Skin of body (tissue), 2 donors: ENCODE results near the gene NTSR2. TPM values are rescaled to one million over a fixed set of nuclear protein-coding genes. Genes with fewer than 3 reads are reported as not detected.

ENCODE experiments used
- DNase-seq: peaks from one replicate; lab custom pipeline; 2025; lab: John Stamatoyannopoulos, UW
- total RNA-seq: library from RNA; depleted of rRNA; stranded (reverse); fragments of >200 nt; gene quantifications from one replicate; pipeline ENCODE4 v1.2.3, GENCODE V29; 2014

Gene NTSR2
- total RNA-seq, 1 donor from 2014 or later = 0.10 TPM

DNA sequence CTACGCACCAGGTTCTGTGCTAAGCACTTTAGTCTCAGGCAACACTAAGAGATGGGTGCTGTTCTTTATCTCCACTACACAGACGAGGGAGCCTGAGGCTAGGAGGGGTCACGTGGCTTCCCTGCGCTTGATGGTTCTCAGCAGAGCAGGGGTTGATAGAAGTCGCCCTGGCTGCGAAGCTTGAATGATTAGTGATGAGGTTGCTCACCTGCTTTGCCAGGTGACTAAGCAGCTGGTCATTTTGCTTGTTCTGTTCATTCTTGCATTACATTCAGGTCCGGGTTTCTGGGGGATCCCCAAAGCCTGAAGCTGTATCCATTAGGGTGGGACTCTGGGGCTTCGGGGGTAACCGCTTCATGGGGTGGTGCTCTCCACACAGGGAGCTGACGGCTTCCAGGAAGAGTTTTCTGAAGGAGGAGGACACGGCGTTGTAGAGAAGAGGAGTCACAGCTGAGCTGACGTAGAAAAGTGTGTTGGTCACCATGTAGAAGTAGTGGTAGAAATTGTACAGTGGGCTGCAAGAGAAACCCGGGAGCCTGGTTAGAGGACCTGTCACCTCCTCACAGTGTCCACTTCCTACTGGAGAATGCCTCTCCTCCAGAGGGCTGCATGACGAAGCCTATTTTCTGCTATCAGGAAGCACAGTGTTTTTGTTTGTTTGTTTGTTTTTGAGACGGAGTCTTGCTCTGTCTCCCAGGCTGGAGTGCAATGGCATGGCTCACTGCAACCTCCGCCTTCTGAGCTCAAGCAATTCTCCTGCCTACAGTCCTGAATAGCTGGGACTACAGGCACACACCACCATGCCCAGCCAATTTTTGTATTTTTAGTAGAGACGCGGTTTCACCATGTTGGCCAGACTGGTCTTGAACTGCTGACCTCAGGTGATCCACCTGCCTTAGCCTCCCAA lies 11.5 kb downstream of the NTSR2 start:
- no peak for DNase-seq

DNA sequence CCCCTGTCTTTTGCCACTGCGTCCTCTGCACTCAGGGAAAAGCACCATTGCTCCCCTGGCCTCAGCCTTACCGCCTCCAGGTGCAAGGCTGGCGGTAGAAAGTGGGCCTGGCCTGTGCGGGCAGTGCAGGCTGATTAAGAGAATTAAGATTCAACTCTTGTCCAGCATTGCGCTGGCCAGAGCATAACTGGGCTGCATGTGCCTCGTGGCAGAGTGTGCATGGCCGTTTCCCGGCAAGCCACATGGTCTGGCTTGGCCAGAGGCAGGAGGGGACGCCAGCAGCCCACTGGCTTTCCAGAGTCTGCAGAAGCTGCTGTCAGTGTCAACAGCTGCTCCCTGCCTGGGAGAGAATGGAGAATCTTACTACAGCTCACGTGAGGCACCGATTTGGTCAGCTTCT lies 12.3 kb downstream of the NTSR2 start:
- no peak for DNase-seq

GRCh38 chr2:11657195-11657594 lies 12.8 kb downstream of the NTSR2 start:
- DNase-seq = no peak

- no peak for DNase-seq
Measured at GRCh38 chr2:11656671-11657101, 13.3 kb downstream of the NTSR2 start.

DNA sequence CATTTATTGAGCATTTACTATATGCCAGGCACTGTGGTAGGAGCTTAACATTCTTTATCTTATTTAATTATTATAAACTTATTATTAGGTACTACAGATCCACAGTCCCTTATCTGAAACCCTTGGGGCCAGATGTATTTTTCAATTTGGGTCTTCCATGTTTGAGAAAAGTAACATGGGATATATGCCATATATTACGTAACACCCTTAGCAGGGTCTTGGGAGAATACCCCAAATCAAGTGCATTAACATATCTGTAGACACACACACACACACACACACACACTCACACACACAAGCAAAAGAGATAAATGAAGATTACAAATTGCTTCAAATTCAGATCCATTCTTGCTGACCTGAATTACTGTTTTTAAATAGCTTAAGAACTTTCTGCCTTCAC lies 13.7 kb downstream of the NTSR2 start:
- DNase-seq = no peak

DNA sequence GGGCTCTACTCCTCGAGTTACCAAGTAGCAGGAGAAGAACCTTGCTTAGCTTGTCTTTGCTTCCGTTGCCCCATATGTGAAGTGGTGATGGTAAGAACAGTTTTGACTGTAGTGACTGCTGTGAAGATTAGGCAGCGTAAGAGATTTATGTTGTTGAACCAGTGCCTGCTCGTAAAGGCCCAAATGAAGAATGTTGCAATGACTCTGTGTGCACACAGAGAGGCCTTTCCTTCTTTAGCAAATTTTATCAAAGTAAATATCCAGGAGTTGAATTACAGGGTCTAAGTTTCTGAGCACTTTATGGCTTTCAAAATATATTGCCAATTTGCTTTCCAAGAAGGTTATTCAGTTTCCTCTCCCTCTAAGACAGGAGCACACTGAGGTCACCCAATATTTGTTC lies 14.5 kb downstream of the NTSR2 start:
- DNase-seq = no peak

- no peak for DNase-seq
Measured at GRCh38 chr2:11652553-11652952, 17.4 kb downstream of the NTSR2 start.

- no peak for DNase-seq
Measured at GRCh38 chr2:11651856-11652548, 18.0 kb downstream of the NTSR2 start.

- no peak for DNase-seq
Measured at GRCh38 chr2:11649093-11649492, 20.9 kb downstream of the NTSR2 start.

DNA sequence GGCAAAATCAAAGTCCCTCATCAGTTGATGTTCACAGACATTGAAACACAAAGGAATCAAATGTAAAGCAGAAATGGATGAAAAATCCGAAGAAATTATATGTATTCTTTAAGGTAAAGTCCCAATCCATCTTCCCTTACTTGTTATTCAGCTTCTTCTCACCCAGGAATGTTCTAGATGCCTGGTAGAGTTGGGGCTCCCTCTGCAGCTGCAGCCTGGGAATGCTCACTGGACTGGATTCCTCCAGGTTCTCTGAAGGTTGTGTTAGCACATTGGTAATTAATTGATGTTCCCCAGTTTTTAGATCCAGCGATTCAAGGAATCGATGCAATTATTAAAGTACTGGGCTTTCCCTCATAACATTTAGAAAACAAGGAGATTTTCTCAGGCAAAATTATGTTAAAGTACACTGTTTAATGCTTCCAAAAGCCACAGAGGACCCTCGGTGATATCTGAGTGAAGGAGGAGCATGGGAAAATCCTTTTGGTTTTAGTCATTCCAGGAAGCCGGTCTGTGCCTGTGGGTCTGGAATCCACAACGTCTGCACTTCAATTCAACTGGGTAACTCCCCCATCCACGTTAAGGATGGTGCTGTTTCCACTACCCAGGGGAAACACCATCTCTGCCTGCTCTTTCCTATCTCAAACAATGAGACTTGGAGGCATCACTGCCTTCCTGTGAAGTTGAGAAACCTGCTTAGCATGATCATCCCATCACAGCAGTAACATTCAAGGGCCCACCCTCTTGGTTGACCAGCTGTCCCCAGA lies 22.0 kb downstream of the NTSR2 start:
- no peak for DNase-seq

DNA sequence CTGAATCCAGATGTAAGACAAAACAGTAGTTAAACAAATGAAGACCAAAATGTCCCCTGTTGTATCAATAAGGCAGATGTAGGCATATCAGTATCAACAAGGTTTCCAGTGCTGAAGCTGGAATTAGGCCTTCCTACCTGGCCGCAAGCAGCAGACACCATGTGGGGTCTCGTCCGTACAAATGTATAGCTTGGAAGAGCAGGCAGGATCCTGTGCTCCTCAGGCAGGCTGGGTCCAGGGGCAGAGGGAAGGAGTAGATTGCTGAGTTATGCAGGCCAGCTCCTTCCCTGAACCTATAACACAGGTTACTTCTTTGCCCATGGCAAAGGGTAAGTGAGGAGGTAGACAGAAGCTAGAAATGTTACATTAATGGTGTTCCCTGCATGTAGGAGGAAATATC lies 23.5 kb downstream of the NTSR2 start:
- no peak for DNase-seq

GRCh38 chr2:11644293-11644692 lies 25.7 kb downstream of the NTSR2 start:
- DNase-seq = no peak

DNA sequence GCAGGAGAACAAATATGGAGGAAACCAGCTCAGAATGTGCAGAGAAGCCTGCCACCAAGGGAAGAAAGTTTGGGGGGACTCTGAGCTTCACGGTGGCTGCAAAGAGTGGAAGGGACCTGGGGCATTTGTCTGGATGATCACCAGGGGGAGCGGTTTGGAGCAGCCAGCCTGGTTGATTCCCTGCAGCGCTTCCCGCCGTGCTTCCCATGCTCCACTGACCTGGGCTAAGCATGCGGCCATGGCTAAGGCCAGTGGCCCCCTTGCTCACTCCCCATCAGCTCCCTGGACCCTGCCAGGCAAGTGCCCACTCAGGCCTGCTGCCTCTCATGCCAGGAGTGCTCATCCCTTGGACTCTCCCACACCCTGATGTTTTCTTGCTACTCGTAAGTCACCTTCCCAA lies 27.0 kb downstream of the NTSR2 start:
- DNase-seq = no peak

DNA sequence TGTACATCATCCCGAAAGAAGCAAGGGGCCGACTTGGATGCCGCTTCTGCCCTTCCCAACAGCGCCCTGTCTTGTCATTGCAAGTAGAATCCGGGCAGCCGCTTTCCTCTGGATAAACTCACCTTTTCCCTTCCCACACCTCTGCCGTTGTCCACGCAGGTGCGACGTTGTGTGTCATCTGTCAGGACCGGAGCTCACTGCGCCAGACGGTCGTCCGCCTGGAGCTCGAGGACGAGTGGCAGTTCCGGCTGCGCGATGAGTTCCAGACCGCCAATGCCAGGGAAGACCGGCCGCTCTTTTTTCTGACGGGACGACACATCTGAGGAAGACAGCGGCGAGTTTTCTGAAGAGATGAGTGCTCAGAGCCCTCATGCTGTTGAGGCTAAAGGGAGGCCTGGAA lies 29.9 kb downstream of the NTSR2 start:
- DNase-seq = no peak

- no peak for DNase-seq
Measured at GRCh38 chr2:11639503-11639902, 30.5 kb downstream of the NTSR2 start.

DNA sequence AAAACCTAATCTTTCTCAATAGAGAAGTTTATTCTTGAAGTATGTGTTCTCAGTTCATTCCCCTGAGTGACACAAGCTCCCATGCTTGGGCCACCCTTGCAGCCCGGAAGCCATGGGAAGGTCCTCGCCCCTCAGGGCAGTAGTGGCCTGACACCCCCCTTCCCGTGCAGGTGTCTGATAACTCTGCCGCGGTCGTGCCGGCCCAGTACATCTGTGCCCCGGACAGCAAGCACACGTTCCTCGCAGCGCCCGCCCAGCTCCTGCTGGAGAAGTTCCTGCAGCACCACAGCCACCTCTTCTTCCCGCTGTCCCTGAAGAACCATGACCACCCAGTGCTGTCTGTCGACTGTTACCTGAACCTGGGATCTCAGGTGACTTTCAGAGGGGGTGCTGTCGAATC lies 32.4 kb downstream of the NTSR2 start:
- DNase-seq = no peak

GRCh38 chr2:11636593-11637295 lies 33.3 kb downstream of the NTSR2 start:
- DNase-seq = no peak

GRCh38 chr2:11635141-11635540 lies 34.9 kb downstream of the NTSR2 start:
- no peak for DNase-seq

DNA sequence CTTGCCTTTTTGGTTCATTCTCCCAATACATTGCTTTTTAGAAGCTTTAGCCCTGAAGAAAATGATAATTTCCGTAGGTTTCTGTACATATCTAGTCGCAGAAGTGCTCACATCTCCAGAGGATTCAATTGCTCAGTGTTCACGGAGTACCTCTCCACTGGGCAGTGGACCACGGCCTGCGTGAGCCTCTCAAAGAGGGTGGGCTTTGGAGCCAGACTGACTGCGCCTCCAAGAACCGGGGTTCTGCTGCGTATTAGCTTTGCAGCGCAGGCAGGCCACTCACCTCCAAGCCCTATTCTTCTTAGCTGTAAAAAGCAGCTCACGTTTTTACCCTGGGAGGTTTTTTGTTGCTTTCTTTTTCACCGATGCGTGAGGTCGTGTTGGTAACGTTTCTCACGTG lies 35.4 kb downstream of the NTSR2 start:
- no peak for DNase-seq

DNA sequence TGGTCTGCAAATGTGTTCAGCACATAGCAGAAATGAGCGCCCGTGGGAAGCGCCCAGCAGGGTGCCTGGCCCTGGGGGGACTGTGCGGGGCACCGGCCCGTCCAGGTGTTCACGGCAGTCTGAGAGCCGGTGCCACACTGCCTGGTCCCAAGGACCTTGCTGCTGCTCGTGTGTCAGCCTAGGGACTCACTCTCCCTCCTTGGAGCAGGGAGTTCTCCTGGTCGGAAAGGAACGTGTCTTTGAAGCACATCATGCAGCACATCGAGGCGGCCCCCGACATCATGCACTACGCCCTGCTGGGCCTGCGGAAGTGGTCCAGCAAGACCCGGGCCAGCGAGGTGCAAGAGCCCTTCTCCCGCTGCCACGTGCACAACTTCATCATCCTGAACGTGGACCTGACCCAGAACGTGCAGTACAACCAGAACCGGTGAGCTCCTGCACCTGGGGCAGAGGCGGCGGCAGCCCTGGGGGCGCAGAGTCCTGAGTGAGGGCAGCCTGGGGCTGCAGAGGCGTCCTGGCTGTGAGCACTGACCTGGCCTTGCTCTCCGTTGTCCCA lies 36.0 kb downstream of the NTSR2 start:
- DNase-seq = no peak

GRCh38 chr2:11631462-11631861 lies 38.5 kb downstream of the NTSR2 start:
- DNase-seq = no peak
